K562 (cell line): ENCODE data around the gene EHMT2. TPM values are rescaled to one million over a fixed set of nuclear protein-coding genes. Genes with fewer than 3 reads are reported as not detected.

Experiments used
- BHLHE40 ChIP-seq: IDR thresholded peaks from 2 replicates; pipeline ENCODE4 v1.6.1; 2011; ENCODE audit warnings: low read length, improper control_type of control experiment
- CC2D1A ChIP-seq: fragments of 450-650 bp; IDR thresholded peaks from 2 replicates; pipeline ENCODE4 v1.6.1; 2017; ENCODE audit warnings: mild to moderate bottlenecking
- CSDE1 ChIP-seq, 2 experiments: fragments of 450-650 bp; IDR thresholded peaks; 2 replicates each; pipeline ENCODE4 v1.6.1; 2016; ENCODE audit warnings: mild to moderate bottlenecking in 1 of 2
- MITF ChIP-seq: IDR thresholded peaks from 2 replicates; pipeline ENCODE4 v1.6.1; 2014; ENCODE audit warnings: antibody characterized with exemption
- RAD51 ChIP-seq: fragments of 450-650 bp; IDR thresholded peaks from 2 replicates; pipeline ENCODE4 v1.7.1; 2016; ENCODE audit warnings: low read depth, mild to moderate bottlenecking, borderline replicate concordance
- RBM25 ChIP-seq: fragments of 200-400 bp; formaldehyde crosslinking; IDR thresholded peaks from 2 replicates; pipeline ENCODE4 v1.6.1; 2018; ENCODE audit warnings: low read length, low read depth, moderate library complexity; ENCODE audit not compliant: severe bottlenecking
- THRAP3 ChIP-seq: fragments of 450-650 bp; IDR thresholded peaks from 2 replicates; pipeline ENCODE4 v1.6.1; 2016; ENCODE audit warnings: mild to moderate bottlenecking, inconsistent platforms, borderline replicate concordance
- XRCC3 ChIP-seq: fragments of 450-650 bp; IDR thresholded peaks from 2 replicates; pipeline ENCODE4 v1.6.1; 2017; ENCODE audit warnings: mild to moderate bottlenecking, moderate library complexity
- ZC3H11A ChIP-seq: IDR thresholded peaks from 2 replicates; pipeline ENCODE4 v1.6.1; 2012; ENCODE audit warnings: low read depth, low read length, improper control_type of control experiment
- ZNF133 ChIP-seq: fragments of 250-450 bp; sonication (Bioruptor Pico); IDR thresholded peaks from 2 replicates; pipeline ENCODE4 v1.4.0; 2020; ENCODE audit warnings: mild to moderate bottlenecking
- ZNF263 ChIP-seq: sonication (generic); formaldehyde crosslinking; IDR thresholded peaks from 2 replicates; pipeline ENCODE4 v1.8.0; 2022; ENCODE audit warnings: mild to moderate bottlenecking, missing genetic modification reagents, borderline replicate concordance
- ZNF655 ChIP-seq: fragments of 250-450 bp; sonication (Bioruptor Pico); IDR thresholded peaks from 2 replicates; pipeline ENCODE4 v1.5.0; 2021
- ZNF707 ChIP-seq: fragments of 250-450 bp; sonication (Bioruptor Pico); conservative IDR thresholded peaks from 2 replicates; pipeline ENCODE4 v1.8.0; 2022; ENCODE audit warnings: inconsistent platforms, mild to moderate bottlenecking, moderate library complexity
- ZNF785 ChIP-seq: fragments of 250-450 bp; sonication (Bioruptor Pico); IDR thresholded peaks from 2 replicates; pipeline ENCODE4 v1.4.0; 2020; ENCODE audit warnings: mild to moderate bottlenecking
- polyA plus RNA-seq, 8 experiments: library from polyadenylated mRNA; depleted of rRNA in 4 of 8; stranded (reverse) in 5 of 8; unstranded in 3 of 8; fragments of >200 nt; fragmentation: Nextera tagmentation in 2 of 8; fragmentation: Illumina TruSeq in 1 of 8; extraction: Ambion mirVana in 2 of 8; extraction: Trizol in 1 of 8; gene quantifications; 2 replicates each; pipeline versions ENCODE4 v1.2.1 to v1.2.3, GENCODE V29; 2011 to 2014; ENCODE audit warnings: inconsistent platforms in 1 of 8, missing spikeins in 1 of 8
- total RNA-seq, 7 experiments: library from RNA; depleted of rRNA in 6 of 7; stranded (reverse); fragments of >200 nt in 6 of 7; fragmentation: Illumina TruSeq in 2 of 7; extraction: Trizol in 2 of 7; gene quantifications; 2 replicates each; pipeline versions ENCODE4 v1.2.1 to v1.2.3, GENCODE V29; 2011 to 2021; ENCODE audit warnings: low replicate concordance in 1 of 7
- TF ChIP-seq, protein P1 (sequence below), 2 experiments: fragments of 450-650 bp; formaldehyde crosslinking in 1 of 2; IDR thresholded peaks; 2 replicates each; pipeline versions ENCODE4 v1.4.0 to v1.6.1; 2014 to 2020; ENCODE audit warnings: mild to moderate bottlenecking in 2 of 2, borderline replicate concordance in 1 of 2, low read depth in 1 of 2

The EHMT2 gene
- total and polyA plus RNA-seq, 9 of the 15 experiments (the other 6 are each of a cell fraction or from before 2014, with no cell fraction given), result 2.1 to 63.8 (median 38.5) TPM

GRCh38 chr6:31862344-31863235 is 34.9 kb downstream of the EHMT2 start, which contains the start of gene NEU1 (continued):
- TF ChIP-seq XRCC3, result no peak
- TF ChIP-seq RAD51, result peak; percentile 99
- no peak; the same call in 1 of the 2 replicates for TF ChIP-seq ZNF263 (CRISPR knock-in tag)
- TF ChIP-seq ZC3H11A, result peak; percentile 56; the same call in 1 of the 2 replicates
- TF ChIP-seq RBM25, result peak; percentile 56
- no peak for TF ChIP-seq CSDE1 (IDR thresholded peaks at IDR 0.05)
- TF ChIP-seq ZNF133 (CRISPR knock-in tag), result peak; percentile 90
- TF ChIP-seq THRAP3, result no peak
- no peak for TF ChIP-seq ZNF785 (CRISPR knock-in tag)
- TF ChIP-seq, protein P1, sequence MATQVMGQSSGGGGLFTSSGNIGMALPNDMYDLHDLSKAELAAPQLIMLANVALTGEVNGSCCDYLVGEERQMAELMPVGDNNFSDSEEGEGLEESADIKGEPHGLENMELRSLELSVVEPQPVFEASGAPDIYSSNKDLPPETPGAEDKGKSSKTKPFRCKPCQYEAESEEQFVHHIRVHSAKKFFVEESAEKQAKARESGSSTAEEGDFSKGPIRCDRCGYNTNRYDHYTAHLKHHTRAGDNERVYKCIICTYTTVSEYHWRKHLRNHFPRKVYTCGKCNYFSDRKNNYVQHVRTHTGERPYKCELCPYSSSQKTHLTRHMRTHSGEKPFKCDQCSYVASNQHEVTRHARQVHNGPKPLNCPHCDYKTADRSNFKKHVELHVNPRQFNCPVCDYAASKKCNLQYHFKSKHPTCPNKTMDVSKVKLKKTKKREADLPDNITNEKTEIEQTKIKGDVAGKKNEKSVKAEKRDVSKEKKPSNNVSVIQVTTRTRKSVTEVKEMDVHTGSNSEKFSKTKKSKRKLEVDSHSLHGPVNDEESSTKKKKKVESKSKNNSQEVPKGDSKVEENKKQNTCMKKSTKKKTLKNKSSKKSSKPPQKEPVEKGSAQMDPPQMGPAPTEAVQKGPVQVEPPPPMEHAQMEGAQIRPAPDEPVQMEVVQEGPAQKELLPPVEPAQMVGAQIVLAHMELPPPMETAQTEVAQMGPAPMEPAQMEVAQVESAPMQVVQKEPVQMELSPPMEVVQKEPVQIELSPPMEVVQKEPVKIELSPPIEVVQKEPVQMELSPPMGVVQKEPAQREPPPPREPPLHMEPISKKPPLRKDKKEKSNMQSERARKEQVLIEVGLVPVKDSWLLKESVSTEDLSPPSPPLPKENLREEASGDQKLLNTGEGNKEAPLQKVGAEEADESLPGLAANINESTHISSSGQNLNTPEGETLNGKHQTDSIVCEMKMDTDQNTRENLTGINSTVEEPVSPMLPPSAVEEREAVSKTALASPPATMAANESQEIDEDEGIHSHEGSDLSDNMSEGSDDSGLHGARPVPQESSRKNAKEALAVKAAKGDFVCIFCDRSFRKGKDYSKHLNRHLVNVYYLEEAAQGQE (IDR thresholded peaks at IDR 0.05; ENCODE audit: borderline replicate concordance), result peak; percentile 97
- TF ChIP-seq, protein P1 (CRISPR knock-in tag; IDR thresholded peaks at IDR 0.05; ENCODE audit: low read depth), result 0 out of 2 replicates have a peak, but pooled peaks have one; percentile 70
- peak; percentile 91 for TF ChIP-seq BHLHE40
- TF ChIP-seq ZNF655 (CRISPR knock-in tag), result no peak
- 0 out of 2 replicates have a peak, but pooled peaks have one; percentile 13 for TF ChIP-seq CC2D1A
- TF ChIP-seq ZNF707 (CRISPR knock-in tag), result no peak
- TF ChIP-seq MITF, result peak; percentile 96
